ENCODE data around the gene GMPPA.

Gene GMPPA

DNA sequence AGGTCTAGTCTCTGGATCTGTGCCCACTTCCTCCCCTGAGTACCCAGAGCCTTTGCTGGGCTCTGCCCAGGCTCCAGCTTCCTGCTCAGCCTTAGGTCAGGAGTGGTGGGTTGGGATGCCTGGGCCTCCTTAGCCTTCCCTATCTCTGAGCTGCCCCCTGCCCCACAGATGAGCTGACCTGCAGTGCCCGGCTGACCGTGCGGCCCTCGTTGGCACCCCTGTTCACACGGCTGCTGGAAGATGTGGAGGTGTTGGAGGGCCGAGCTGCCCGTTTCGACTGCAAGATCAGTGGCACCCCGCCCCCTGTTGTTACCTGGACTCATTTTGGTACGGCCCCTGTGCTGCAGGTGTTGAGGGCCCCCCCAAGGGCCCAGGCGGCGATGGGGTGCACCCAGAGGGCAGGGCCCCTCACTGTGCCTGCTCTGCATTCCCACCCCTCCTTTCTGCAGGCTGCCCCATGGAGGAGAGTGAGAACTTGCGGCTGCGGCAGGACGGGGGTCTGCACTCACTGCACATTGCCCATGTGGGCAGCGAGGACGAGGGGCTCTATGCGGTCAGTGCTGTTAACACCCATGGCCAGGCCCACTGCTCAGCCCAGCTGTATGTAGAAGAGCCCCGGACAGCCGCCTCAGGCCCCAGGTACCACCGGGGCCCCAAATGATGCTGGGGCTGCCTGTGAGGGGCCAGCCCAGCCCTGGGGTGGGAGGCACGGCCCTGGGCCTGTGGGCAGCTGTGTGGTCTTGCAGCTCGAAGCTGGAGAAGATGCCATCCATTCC lies 30.1 kb upstream of the GMPPA start:
- no peak for DNase-seq

DNA sequence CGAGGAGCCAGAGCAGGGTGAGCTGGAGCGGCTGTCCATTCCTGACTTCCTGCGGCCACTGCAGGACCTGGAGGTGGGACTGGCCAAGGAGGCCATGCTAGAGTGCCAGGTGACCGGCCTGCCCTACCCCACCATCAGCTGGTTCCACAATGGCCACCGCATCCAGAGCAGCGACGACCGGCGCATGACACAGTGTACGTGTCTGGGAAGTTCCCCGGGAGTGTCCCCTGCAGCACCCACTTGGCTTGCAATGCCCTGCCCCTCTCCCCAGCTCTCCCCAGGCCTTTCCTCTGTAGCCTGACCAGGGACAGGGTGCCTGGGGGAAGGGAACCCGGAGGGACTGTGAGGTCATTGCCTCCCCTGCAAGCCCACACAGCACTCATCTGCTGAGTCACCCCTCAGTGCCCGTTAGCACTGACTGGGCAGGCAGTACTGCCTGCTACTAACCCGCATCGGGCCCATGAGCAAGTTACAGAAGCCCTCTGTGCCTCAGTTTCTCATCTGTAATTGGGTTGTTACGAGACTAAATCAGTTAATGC lies 29.4 kb upstream of the GMPPA start:
- DNase-seq: no peak

- DNase-seq: no peak
These were observed 28.3 kb upstream of the GMPPA start for GRCh38 chr2:219470429-219470828.

- DNase-seq: no peak
These were observed 27.0 kb upstream of the GMPPA start for GRCh38 chr2:219471476-219472371.

GRCh38 chr2:219472629-219473187 lies 26.0 kb upstream of the GMPPA start:
- no peak for DNase-seq

- no peak for DNase-seq
These were observed 25.2 kb upstream of the GMPPA start for GRCh38 chr2:219473511-219473910.

GRCh38 chr2:219474285-219475060 lies 24.2 kb upstream of the GMPPA start:
- no peak for DNase-seq

- DNase-seq: no peak
These were observed 23.4 kb upstream of the GMPPA start for GRCh38 chr2:219475278-219475677.

DNA sequence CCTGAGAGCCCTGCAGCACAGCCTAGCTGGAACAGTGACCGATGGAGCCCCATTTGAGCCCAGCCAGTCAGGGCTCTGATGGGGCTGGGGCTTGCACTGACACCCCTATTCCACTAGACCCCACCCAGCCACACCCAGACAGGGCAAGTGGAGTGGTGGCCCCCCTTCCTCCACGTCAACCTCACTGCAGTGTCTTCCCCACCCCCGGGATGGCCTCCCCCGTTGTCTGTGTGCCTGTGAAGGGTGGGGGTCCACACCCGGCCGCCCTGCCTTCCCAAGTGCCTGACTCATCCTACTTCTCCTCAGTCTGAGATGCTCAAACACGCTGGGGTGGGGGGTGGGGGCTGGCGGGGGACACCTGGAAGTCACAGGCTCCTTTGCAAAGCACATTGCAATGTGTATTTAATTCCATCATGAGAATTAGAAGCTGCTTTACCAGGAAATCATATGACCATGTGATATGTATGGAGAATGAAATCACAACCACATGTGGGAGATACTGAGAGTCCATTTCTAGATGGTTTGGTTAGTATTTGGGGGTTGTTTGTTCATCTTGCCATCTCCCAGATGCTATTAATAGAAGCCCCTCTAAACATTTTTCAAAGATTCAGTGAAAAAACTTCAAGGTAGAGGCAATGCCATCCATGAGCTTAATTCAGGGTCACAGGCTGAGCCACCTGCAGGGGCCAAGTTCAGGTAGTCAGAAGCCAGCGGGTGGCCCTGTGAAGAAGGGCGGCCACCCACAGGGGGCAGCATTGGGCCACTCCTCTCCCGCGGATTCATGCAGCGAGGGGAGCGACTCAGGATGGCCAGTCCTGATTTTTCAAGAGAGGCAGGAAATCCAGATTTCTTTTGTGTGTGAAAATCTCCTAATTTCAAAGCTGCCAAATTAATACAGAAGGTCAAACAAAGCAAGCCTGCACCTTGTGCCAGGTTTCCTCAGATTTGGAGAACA lies 22.7 kb upstream of the GMPPA start:
- peak; percentile 32 for DNase-seq

- no peak for DNase-seq
These were observed 22.0 kb upstream of the GMPPA start for GRCh38 chr2:219476652-219477151.

DNA sequence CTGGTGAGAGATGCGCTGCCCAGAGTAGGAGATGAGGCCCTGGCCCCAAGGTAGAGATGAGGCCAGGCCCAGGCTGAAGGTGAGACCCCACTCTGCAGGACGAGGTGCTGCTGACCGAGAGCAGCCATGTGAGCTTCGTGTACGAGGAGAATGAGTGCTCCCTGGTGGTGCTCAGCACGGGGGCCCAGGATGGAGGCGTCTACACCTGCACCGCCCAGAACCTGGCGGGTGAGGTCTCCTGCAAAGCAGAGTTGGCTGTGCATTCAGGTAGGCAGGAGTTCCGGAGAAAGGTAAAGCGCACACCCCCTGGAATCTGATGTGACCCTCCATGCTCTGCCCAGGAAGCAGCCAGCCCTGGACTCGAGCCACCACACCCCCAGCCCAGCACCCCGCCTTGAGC lies 21.5 kb upstream of the GMPPA start:
- no peak for DNase-seq

DNA sequence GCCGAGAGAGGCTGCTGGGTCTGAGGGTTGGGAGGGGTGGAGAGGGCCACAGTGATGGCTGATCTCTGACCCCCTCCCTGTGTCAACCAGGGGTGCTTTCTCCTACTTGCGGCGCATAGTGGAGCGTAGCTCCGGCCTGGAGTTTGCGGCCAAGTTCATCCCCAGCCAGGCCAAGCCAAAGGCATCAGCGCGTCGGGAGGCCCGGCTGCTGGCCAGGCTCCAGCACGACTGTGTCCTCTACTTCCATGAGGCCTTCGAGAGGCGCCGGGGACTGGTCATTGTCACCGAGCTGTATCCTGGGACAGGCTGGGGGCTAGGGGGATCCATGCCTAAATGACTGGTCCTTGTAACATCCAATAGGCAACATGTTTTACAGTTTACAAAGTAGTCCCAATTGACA lies 20.9 kb upstream of the GMPPA start:
- DNase-seq: no peak

GRCh38 chr2:219478916-219479315 lies 19.8 kb upstream of the GMPPA start:
- DNase-seq: no peak

- no peak for DNase-seq
These were observed 18.7 kb upstream of the GMPPA start for GRCh38 chr2:219480004-219480403.

- DNase-seq: no peak
These were observed 15.9 kb upstream of the GMPPA start for GRCh38 chr2:219482674-219483405.

- DNase-seq: no peak
These were observed 15.0 kb upstream of the GMPPA start for GRCh38 chr2:219483451-219484342.

DNA sequence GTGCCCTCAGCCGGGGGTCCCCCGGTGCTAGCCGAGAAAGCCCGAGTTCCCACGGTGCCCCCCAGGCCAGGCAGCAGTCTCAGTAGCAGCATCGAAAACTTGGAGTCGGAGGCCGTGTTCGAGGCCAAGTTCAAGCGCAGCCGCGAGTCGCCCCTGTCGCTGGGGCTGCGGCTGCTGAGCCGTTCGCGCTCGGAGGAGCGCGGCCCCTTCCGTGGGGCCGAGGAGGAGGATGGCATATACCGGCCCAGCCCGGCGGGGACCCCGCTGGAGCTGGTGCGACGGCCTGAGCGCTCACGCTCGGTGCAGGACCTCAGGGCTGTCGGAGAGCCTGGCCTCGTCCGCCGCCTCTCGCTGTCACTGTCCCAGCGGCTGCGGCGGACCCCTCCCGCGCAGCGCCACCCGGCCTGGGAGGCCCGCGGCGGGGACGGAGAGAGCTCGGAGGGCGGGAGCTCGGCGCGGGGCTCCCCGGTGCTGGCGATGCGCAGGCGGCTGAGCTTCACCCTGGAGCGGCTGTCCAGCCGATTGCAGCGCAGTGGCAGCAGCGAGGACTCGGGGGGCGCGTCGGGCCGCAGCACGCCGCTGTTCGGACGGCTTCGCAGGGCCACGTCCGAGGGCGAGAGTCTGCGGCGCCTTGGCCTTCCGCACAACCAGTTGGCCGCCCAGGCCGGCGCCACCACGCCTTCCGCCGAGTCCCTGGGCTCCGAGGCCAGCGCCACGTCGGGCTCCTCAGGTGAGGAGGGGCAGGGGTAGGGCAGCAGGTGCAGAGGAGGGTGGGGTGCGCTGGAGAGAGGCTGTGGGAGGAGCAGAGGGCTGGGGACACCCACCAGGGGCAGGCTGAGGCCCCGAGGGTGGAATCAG lies 14.1 kb upstream of the GMPPA start:
- no peak for DNase-seq

DNA sequence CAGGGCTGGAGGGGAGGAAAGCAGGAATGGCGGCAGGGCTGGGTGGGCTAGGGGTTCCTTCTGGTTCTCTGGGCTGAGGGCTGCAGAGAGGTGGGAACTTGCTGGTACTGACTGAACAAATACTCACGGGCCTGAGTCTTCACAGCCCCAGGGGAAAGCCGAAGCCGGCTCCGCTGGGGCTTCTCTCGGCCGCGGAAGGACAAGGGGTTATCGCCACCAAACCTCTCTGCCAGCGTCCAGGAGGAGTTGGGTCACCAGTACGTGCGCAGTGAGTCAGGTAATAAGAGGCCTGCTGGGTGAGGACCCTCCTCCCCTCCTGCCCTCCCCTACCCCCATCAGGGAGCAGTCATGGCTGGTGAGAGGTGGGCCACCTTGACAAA lies 13.5 kb upstream of the GMPPA start:
- no peak for DNase-seq

All from NCI-H510A treated with DMSO at 0.1 percent for 48 hours (cell line).